GM19468 (cell line): ENCODE measurements around the gene RBM33.

Source experiments
- ATAC-seq: cut with Tn5 transposase; IDR thresholded peaks from one replicate; pipeline ENCODE4 v1.9.1; 2021; ENCODE audit warnings: mild to moderate bottlenecking, moderate library complexity, moderate number of reproducible peaks; ENCODE audit not compliant: unreplicated experiment; ENCODE audit errors: extremely low read depth

RBM33 gene

GRCh38 chr7:155803418-155804376 lies 159.2 kb downstream of the RBM33 start:
- no peak for ATAC-seq

GRCh38 chr7:155804431-155804831 lies 160.0 kb downstream of the RBM33 start:
- ATAC-seq = no peak

DNA sequence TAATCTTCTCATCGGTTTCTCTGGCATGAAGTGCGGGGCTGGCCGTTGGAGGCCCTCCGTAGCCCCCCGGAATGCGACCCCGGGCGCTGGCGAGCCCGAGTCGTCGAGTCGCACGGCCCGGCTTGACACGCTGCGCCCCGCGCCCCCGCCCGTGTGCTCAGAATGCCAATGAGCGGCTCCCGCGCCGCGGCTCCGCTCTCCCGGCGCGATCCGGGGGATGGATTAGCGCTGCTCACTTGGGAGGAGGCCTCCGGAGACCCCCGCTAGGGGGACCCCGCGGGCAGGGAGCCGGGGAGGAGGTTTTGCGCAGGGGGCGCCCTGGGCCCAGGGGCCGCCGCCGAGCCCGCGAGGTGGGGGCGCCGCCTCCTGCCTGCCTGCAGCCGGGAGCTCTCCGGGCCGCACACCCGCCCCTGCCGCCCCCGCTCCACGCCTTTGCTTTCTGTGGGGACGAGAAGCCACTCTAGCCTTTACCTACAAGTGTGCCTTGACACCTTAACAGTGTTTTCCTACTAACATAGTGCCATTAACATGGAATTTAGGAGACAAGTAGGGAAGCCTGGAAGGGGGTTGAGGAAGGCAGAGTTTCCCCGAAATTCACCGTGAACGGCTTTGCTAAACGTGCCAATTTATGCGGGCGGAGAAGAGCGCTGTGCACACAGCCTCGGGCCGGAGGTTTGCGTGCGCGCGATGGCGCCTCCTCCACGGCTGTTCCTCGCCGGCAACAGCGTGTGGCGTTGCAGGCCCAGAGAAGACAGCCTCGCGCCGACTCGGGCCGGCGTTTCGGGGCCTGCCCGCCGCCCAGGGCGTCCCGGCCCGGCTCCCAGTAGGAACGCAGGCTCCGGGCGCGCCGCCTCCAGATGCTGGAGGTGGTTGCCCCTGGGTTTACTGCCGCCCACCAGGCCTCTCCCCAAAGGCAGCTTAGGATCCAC lies 160.7 kb downstream of the RBM33 start:
- ATAC-seq = no peak

DNA sequence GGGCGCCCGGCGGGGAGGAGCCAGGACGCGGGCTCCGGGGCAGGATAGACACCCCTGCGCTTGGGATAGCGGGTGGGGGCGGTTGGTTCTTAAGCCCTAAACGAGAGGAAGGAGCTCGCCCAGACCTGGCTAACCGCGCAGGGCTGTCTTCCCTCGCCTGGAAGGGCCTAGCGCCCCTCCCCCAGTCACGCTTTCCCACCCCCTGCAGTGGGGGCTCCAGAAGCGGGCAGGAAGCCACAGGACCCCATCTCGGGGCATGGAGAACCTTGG lies 161.3 kb downstream of the RBM33 start:
- ATAC-seq = no peak

GRCh38 chr7:155806096-155806871 lies 161.8 kb downstream of the RBM33 start:
- no peak for ATAC-seq

- no peak for ATAC-seq
These were observed 162.7 kb downstream of the RBM33 start for GRCh38 chr7:155807065-155807671.

DNA sequence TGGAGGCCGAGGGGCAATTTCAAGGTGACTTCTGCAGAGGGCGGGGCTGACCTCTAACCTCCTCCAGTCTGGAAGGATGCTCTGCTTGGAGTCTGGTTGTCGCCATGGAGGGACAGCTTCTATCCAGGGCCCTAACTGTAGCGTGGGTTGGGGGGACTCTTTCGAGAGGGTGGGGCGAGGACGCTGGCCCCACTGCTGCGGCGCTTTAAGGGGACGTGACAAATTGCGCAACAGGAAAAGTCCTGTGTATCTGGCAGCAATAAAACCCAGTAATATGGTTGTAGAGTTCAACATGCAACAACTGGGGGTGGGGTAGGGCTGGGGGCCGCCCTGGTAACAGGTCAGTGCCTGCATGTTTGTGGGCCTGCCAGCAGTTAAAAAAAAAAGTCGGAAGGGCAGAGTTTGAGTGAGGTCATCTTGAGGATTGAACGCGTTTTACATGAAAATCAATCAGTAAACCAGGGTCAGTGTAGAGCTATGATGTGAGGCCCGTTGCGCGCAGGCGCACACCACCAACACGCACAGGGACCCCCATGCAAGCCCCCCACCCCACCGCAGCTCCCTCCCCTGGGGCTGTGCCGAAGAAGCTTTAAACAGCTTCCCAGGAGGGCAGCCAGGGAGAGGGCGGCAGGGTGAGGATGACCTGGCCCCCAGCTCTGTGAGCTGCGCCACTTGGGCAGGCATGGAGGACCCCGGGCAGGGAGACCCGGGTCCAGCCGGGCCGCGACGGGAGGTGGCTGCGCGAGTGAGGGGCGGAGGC lies 163.5 kb downstream of the RBM33 start:
- ATAC-seq = no peak

DNA sequence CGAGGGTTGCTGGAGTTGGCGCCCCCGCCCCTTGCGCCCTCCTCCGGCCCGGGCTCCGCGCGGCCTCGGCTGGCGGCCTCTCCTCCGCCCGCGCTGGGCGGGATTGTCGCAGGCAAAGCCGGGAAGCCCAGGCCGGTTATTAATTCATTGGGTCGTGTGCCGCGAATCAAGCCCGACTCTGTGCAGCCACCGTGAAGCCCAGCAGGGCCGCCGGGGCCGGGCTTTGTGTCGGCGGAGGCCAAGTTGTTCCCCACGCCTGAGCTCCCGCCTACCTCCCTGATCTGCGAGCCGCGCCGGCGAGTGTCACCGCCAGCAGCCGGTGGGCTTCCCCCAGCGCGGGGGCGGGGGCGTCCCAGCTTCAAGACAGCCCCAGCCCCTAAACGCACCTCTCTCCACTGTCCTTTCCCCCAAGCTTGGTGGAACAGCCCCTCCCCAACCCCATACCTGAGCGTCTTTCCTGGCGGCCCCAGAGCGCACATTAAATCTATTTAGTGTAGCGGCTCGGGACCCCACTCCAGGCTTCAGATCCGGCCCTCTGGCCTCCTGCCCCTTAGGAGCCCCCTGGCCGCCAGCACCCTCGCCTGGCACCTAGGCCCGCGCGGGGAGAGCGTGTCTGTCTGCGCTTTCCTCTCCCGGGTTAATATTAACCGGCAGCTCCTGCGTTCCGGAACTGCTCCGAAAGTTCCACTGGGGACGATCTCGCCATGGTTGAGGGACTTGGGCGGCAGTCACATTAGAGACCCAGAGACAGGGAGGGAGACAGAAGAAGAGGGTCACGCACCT lies 164.3 kb downstream of the RBM33 start:
- ATAC-seq = no peak

DNA sequence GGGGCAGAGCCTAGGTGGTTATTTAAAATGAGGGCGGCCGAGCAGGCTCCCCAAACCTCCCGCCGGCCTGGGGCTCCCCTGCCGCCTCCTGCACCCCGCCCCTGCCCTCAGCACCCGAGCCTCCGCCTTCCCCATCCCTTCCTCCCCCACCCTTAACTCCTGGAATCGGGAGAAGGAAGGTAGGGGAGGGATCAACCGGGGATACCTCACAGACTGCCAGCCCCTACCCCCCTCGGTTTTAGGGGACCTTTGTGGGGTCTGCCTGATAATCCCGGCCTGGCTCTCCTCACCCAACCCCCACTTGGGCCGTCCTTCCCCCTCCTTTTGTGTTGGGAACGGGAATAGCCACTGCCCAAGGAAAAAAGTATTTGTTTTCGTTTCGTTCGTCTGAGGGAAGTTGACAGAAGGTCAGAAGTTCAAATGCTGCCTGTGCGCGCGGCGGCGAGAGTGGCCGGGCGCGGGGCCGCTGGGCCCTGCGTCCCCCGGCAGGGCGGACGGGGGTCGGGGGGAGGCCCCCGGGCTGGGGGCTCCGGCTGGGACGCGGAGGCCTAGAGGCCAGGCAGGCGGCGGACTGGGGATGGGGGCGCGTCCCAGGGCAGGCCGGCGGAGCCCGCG lies 165.0 kb downstream of the RBM33 start:
- no peak for ATAC-seq

DNA sequence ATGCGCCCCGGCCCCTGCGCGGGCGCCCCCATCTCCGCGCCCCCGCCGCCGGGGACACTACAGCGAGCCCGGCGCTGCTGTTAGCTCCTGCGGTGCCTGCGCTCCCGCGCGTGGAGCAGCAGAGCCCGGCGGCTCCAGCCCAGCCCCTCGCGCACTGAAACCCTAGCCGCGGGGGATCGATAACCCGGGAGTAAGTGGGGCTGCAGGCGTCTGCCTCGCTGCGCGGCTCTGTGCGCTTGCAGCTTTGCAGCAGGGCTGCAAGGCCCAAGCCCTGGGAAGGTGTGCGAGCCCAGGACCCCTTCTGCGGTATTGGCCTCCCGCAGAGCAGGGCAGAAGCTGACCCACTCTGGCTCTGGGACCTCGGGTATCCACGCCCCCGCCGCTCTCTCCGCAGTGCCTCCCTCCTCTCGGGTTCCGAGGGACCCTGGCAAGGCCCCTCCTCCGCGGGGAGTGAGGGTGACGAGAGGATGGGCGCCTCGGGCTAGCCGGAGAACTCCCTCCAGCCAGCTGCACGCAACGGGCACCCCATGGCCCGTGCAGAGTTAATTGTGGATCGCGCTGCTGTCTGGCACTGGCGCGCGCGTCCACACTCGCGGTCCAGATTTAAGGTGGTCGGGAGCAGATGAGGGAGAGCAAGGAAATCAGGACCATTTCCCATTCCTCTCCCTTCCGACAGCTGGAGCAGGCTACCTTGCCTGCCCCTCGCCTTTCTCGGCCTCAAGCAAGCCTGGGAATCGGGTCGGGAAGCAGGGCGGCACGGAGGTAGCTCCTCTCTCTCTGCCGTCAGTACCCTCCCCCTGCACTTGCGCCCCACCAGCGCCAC lies 165.7 kb downstream of the RBM33 start:
- ATAC-seq = no peak

DNA sequence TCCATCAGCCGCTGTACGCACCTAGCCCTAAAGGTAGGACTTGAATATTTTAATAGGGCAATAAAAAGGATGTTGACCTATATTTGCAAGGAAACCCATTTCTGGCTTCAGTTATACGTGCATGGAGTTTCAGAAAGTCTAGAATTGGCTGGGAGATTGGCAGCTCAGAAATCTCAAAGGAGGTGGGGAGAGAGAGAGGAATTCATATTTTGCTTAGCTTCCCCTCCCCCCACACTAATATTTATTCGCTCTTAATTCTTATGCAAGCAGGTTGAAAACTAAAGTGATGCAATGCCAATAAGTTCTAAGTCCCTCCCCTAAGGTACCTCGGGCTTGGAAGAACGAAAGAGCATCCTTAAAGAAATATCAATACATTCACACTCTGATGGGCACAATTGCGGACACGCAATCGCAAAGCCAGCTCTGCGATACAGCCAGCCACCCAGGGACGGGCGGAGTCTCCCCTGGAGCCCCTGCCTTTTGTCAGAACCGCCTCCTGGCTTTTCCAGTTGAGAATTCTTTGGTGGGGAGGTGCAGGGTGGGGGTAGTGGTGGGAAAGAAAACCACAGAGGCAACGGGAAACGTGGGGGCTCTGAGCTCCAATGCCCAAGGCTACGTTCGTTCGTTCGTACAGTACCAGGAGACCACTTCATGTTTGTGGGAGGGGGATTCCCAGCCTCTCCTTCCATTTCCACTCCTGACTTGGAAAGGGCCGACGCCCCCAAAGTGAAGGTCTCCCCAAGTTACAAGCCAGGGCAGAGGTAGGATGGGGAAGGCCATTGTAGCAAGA lies 166.5 kb downstream of the RBM33 start:
- ATAC-seq = no peak

DNA sequence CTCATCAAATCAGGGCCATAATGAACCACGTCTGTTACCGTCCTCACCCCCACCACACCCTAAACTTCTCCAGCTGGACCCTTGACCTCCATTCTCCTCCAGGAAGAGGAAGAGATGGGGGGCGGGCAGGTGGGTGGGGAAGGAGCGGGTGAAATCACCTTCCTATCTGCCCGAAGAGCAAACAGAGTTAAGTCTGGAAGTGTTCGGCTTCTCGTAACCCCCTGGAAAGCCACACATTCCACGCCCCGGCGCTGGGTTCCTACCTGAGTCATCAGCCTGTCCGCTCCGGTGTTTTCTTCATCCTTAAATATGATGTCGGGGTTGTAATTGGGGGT lies 167.1 kb downstream of the RBM33 start:
- no peak for ATAC-seq

DNA sequence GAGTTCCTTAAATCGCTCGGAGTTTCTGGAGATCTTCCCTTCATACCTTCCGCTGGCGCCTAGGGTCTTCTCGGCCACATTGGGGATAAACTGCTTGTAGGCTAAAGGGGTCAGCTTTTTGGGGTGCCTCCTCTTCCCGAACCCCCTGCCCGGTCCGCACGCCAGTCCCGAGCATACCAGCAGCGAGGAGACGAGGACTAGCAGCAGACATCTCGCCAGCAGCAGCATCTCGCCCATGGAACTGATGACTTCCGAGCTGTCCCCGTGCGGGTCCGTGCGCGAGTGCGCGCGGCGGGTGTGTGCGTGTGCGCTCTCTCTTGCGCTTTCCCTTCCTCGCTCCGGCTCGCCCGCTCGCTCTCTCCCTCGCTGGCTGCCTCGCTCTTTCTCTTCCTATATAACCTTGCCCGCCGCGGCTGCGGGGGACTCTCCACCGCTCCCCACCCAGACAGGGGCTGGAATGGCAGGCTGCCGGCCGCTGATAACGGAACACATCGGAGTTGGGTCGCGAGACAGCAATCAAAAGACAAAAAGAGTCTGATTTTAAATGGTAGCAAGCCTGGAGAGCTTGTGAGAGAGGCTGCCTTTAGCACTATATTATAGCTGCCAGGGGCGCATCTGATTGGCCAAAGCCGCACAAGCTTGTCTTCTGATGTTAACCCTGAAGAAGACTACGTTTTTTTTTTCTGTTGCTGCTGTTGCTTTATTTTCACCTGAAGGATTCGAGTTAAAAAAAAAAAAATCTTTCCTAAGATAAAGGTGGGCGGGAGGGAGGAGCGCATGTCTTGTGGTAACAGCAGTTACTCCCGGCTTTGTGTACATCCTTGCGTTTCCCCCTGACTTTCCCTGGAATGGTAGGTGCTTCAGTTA lies 167.7 kb downstream of the RBM33 start, which contains the start of gene SHH:
SHH (minus strand) TSS at position 569 of the 867 bp plus-strand sequence; CDS start at position 228, 341 bp downstream.
- ATAC-seq = no peak

DNA sequence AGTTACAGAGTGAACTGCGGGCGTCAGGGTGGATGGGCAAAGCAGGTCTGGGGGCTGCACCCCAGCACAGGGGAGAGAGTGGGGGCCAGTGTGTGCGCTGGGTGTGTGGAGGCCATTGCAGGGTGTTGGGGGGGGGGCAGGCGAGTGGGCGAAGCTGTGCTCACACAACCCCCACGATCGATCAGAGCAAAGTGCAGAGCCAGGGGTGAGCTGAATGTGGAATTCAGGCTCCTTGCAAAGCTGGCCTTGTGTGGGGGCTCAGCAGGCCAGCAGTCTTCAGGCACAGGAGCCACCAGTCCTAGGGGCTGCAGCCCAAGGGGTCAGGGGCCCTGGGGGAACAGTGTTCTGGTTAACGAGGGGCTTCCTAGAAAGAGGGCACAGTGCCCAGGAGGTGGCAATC lies 168.7 kb downstream of the RBM33 start:
- ATAC-seq = no peak

- no peak for ATAC-seq
These were observed 169.3 kb downstream of the RBM33 start for GRCh38 chr7:155813546-155814315.
